CD4-positive, alpha-beta T cell (primary cell): ENCODE data around the gene CXCR5. TPM values are rescaled to one million over a fixed set of nuclear protein-coding genes. Genes with fewer than 3 reads are reported as not detected.
A peak's percentile ranks its signal among the peaks of the same experiment; 100 is the strongest.

Source experiments
- ATAC-seq: fragments of 200-7000 bp; cut with Tn5 transposase; one replicate; pipeline ENCODE4 v1.10.0; 2022; ENCODE audit warnings: mild to moderate bottlenecking; ENCODE audit not compliant: poor library complexity
- CTCF ChIA-PET: fragments of 350-600 bp; sonication (Branson Sonifier 250); formaldehyde crosslinking; loops from one replicate; lab custom pipeline; 2021; ENCODE audit warnings: antibody characterized with exemption, inconsistent platforms; lab: Charles Lee
- POLR2A ChIA-PET: fragments of 350-600 bp; sonication (Branson Sonifier 250); formaldehyde crosslinking; loops from one replicate; lab custom pipeline; 2021; ENCODE audit warnings: antibody characterized with exemption, inconsistent platforms; lab: Charles Lee
- DNase-seq, 14 experiments: peaks; one replicate each; pipeline ENCODE4 v3.0.0-alpha.2; 2013 to 2020; ENCODE audit warnings: mixed read lengths in 2 of 14
- H3K27ac ChIP-seq, 2 donors: one replicate each; pipeline versions ENCODE4 v1.5.1 to v1.7.0; 2013; ENCODE audit warnings: low read length in 2 of 2, low read depth in 1 of 2, mild to moderate bottlenecking in 1 of 2
- H3K27me3 ChIP-seq, 2 experiments: 1 replicate in 1 of 2; 2 replicates in 1 of 2; pipeline versions ENCODE4 v1.6.1 to v1.7.0; 2013; ENCODE audit warnings: low read length in 2 of 2, control low read depth in 1 of 2, mild to moderate bottlenecking in 1 of 2, moderate library complexity in 1 of 2; ENCODE audit not compliant: insufficient read depth in 2 of 2, control insufficient read depth in 1 of 2
- H3K36me3 ChIP-seq: one replicate; pipeline ENCODE4 v1.6.1; 2013; ENCODE audit warnings: low read length, control low read depth; ENCODE audit not compliant: insufficient read depth
- H3K4me1 ChIP-seq: one replicate; pipeline ENCODE4 v1.6.1; 2013; ENCODE audit warnings: low read length, control low read depth; ENCODE audit not compliant: insufficient read depth
- H3K4me3 ChIP-seq: one replicate; pipeline ENCODE4 v1.5.1; 2013; ENCODE audit warnings: mild to moderate bottlenecking, low read length, moderate library complexity
- H3K9me3 ChIP-seq, 2 experiments: 1 replicate in 1 of 2; 2 replicates in 1 of 2; pipeline versions ENCODE4 v1.6.1 to v1.7.0; 2013; ENCODE audit warnings: low read length in 2 of 2, mild to moderate bottlenecking in 2 of 2, control low read depth in 1 of 2, moderate library complexity in 1 of 2; ENCODE audit not compliant: control insufficient read depth in 1 of 2, insufficient read depth in 1 of 2
- H3K27ac Mint-ChIP-seq: one replicate; pipeline ENCODE4 v1.8.0; 2020; ENCODE audit warnings: mixed read lengths
- H3K27me3 Mint-ChIP-seq: one replicate; pipeline ENCODE4 v1.8.0; 2021; ENCODE audit warnings: mixed read lengths
- H3K36me3 Mint-ChIP-seq: one replicate; pipeline ENCODE4 v1.8.0; 2021; ENCODE audit warnings: low read depth, mixed read lengths
- H3K4me1 Mint-ChIP-seq: one replicate; pipeline ENCODE4 v1.8.0; 2021; ENCODE audit warnings: low read depth, mixed read lengths
- H3K4me3 Mint-ChIP-seq: one replicate; pipeline ENCODE4 v1.8.0; 2020; ENCODE audit warnings: mild to moderate bottlenecking, mixed read lengths
- H3K9me3 Mint-ChIP-seq: one replicate; pipeline ENCODE4 v1.8.0; 2020; ENCODE audit warnings: mixed read lengths
- intact Hi-C, 2 experiments: fragments of 100-400 bp; cut with DNase I in 1 of 2; cut with micrococcal nuclease in 1 of 2; formaldehyde crosslinking; loops; one replicate each; pipeline versions ENCODE4 v1.15.1 to v1.9.0; 2023 to 2025; cut with DNase I, micrococcal nuclease
- polyA plus RNA-seq, 2 donors: library from polyadenylated mRNA; unstranded; fragments of 120-200 nt; gene quantifications; one replicate each; pipeline ENCODE4 v1.2.1, GENCODE V29; 2013
- total RNA-seq, 174 experiments: library from RNA in 2 of 174; stranded (reverse) in 2 of 174; gene quantifications; one replicate each; pipeline ENCODE4 v1.2.3 and lab custom pipeline; 2021 to 2026
- TF ChIP-seq, protein P1 (sequence below): fragments of 200-600 bp; IDR thresholded peaks from one replicate; pipeline ENCODE4 v1.8.0; 2022; ENCODE audit warnings: antibody characterized with exemption, mild to moderate bottlenecking

The CXCR5 gene, protein sequence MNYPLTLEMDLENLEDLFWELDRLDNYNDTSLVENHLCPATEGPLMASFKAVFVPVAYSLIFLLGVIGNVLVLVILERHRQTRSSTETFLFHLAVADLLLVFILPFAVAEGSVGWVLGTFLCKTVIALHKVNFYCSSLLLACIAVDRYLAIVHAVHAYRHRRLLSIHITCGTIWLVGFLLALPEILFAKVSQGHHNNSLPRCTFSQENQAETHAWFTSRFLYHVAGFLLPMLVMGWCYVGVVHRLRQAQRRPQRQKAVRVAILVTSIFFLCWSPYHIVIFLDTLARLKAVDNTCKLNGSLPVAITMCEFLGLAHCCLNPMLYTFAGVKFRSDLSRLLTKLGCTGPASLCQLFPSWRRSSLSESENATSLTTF
- 10 to 100 TPM; 13.2 to 14.3 TPM for total RNA-seq
- polyA plus RNA-seq (2013, experiment 1 of 2): 6.1 TPM
- 9.1 TPM for polyA plus RNA-seq (2013, experiment 2 of 2)
- total RNA-seq (lab: John Stamatoyannopoulos, UW): 9.7 to 181 (median 38.7) reads per million in 172 experiments

DNA sequence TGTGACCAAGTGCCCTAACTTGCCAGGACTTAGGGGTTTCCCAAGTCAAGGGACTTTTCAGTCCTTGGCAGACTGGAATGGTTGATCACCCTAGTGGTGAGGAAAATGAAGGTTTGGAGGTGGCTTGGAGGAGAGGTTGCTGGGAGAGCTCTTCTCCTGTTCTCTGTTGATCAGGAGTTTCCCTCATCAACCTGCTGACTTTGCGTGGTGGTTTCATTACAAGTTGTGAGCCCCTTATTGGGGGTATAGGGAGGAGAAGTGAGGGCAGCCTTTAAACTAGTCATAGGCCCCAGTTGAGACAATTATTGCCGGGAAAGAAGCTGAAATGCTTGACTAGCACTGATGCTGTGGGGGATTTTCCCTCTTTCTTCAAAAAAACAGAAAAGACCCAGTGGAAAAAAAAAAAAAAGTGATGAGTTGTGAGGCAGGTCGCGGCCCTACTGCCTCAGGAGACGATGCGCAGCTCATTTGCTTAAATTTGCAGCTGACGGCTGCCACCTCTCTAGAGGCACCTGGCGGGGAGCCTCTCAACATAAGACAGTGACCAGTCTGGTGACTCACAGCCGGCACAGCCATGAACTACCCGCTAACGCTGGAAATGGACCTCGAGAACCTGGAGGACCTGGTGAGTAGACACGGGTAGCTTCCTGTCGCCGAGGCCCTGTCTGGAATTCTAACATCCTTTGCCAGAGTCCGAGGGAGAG is at the start of gene CXCR5:
Gene CXCR5, plus strand, starts transcription at position 525 of the 704 bp plus-strand sequence. Its CDS starts 50 bp downstream, at position 575.
- POLR2A ChIA-PET: interaction anchor here (0.7 to 3.6 kb wide), 7 partner anchors 9 to 47 kb away, joined by 3 to 21 read pairs (median 7); no protein-coding TSS in a partner anchor
- ATAC-seq (peak; percentile 72), DNase-seq (peak in 10 of 14 experiments; percentile 35 to 84 (median 54))
- H3K27ac ChIP-seq: peak within 1 kb of the TSS; percentile 39 to 52
- Mint-ChIP-seq H3K27ac (peak within 1 kb of the TSS; percentile 97), H3K9me3 (no peaks in the 10 kb centered on the region), H3K36me3 (peaks cover 4% of the 10 kb centered on the region), H3K4me1 (peaks cover 79% of the 10 kb centered on the region), H3K27me3 (no peaks in the 10 kb centered on the region), H3K4me3 (peak within 1 kb of the TSS; percentile 78)
- TF ChIP-seq, protein P1, sequence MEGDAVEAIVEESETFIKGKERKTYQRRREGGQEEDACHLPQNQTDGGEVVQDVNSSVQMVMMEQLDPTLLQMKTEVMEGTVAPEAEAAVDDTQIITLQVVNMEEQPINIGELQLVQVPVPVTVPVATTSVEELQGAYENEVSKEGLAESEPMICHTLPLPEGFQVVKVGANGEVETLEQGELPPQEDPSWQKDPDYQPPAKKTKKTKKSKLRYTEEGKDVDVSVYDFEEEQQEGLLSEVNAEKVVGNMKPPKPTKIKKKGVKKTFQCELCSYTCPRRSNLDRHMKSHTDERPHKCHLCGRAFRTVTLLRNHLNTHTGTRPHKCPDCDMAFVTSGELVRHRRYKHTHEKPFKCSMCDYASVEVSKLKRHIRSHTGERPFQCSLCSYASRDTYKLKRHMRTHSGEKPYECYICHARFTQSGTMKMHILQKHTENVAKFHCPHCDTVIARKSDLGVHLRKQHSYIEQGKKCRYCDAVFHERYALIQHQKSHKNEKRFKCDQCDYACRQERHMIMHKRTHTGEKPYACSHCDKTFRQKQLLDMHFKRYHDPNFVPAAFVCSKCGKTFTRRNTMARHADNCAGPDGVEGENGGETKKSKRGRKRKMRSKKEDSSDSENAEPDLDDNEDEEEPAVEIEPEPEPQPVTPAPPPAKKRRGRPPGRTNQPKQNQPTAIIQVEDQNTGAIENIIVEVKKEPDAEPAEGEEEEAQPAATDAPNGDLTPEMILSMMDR: no peak
- CTCF ChIA-PET: interaction anchor here (1.0 to 2.1 kb wide), 7 partner anchors 10 to 194 kb away, joined by 3 to 7 read pairs (median 5); partner anchors contain the start of gene DDX6
- peaks cover 84% of the 10 kb centered on the region for H3K4me1 ChIP-seq
- no peaks in the 10 kb centered on the region for H3K9me3 ChIP-seq
- peak within 1 kb of the TSS; percentile 56 for H3K4me3 ChIP-seq
- intact Hi-C loops: no loop called here
- H3K27me3 ChIP-seq: no peaks in the 10 kb centered on the region
- peaks cover 3% of the 10 kb centered on the region for H3K36me3 ChIP-seq

DNA sequence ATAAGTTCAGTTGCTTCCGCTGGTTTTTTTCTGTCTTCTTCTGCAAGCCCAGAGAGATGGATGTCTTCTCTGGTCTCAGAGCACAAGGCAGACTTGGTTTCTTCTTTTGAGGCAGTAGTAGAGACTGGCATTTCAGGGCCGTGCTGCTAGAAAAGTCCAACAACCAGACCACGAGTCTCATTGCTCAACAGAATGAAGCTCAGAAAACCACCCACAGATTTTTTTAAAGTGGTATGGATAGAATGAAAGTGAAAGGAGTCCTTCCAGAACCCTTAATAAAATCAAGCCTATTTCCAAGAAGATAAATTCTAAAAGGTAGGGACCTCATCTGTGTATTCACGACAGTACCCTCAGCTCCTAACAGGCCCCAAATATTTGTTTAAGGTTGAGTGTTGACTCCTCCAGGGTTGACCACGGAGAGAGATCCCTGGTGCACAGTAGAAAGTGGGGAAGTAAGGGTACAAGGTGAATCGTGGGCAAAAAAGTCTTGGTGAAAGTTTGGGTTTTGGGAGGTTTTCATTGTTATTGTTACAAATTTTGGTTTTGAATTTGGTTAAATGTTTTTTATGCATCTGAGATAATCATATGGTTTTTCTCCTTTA is 49.2 kb upstream of the CXCR5 start:
- ChIA-PET CTCF (no interaction called here), POLR2A (interaction anchor here (1.1 to 1.9 kb wide), 3 partner anchors 36 to 43 kb away, joined by 3 to 10 read pairs (median 6); partner anchors contain the start of gene DDX6)
- Mint-ChIP-seq H3K9me3 (no peaks in the 10 kb centered on the region), H3K36me3 (no peaks in the 10 kb centered on the region), H3K4me1 (peaks cover 12% of the 10 kb centered on the region), H3K27ac (no peak overlapping the region), H3K27me3 (no peaks in the 10 kb centered on the region), H3K4me3 (peak overlapping the region; percentile 27)
- peak overlapping the region; percentile 3 for H3K4me3 ChIP-seq
- TF ChIP-seq, protein P1: no peak
- ATAC-seq: no peak
- DNase-seq: peak in 3 of 14 experiments; percentile 23 to 42 (median 24)
- intact Hi-C loops: no loop called here
- H3K9me3 ChIP-seq: no peaks in the 10 kb centered on the region
- no peaks in the 10 kb centered on the region for H3K36me3 ChIP-seq
- no peak overlapping the region for H3K27ac ChIP-seq
- H3K4me1 ChIP-seq: peaks cover 6% of the 10 kb centered on the region
- H3K27me3 ChIP-seq: no peaks in the 10 kb centered on the region

DNA sequence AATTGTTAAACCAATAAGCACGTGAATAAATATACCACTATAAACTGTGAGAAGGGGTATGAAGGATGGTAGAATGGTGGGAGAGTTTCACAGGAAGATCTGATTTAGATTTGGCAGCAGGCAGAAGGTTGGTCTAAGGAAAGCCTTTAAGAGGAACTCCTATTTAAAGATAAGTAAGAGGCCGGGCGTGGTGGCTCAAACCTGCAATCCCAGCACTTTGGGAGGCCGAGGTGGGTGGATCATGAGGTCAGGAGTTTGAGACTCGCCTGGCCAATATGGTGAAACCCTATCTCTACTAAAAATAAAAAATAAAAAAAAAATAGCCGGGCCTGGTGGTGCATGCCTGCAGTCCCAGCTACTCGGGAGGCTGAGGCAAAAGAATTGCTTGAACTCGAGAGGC is 45.8 kb upstream of the CXCR5 start:
- no peak overlapping the region for H3K27ac Mint-ChIP-seq
- Histone ChIP-seq H3K27ac (no peak overlapping the region), H3K4me3 (no peak overlapping the region), H3K27me3 (no peaks in the 10 kb centered on the region), H3K4me1 (peaks cover 12% of the 10 kb centered on the region), H3K36me3 (no peaks in the 10 kb centered on the region), H3K9me3 (no peaks in the 10 kb centered on the region)
- DNase-seq (no peak), ATAC-seq (no peak)
- no peaks in the 10 kb centered on the region for H3K36me3 Mint-ChIP-seq
- no peak overlapping the region for H3K4me3 Mint-ChIP-seq
- POLR2A ChIA-PET: no interaction called here
- intact Hi-C loops: no loop called here
- CTCF ChIA-PET: no interaction called here
- TF ChIP-seq, protein P1: no peak
- H3K9me3 Mint-ChIP-seq: no peaks in the 10 kb centered on the region
- peaks cover 28% of the 10 kb centered on the region for H3K4me1 Mint-ChIP-seq
- H3K27me3 Mint-ChIP-seq: no peaks in the 10 kb centered on the region
